HCT116 (cell line): ENCODE results near the gene KCNH5. TPM values are rescaled to one million over a fixed set of nuclear protein-coding genes. Genes with fewer than 3 reads are reported as not detected.

Source experiments
- ATAC-seq: fragments of 200-7000 bp; cut with Tn5 transposase; 2 replicates; pipeline ENCODE4 v1.9.1; 2020; ENCODE audit warnings: mild to moderate bottlenecking, moderate library complexity
- BruUV-seq: library from RNA; stranded (reverse); fragments of 400-500 nt; replicated peaks from 2 replicates; lab custom pipeline; 2021; lab: Mats Ljungman, UMichigan
- CTCF ChIA-PET: fragments of 300-600 bp; sonication (Branson Sonifier 250); formaldehyde crosslinking; loops from one replicate; lab custom pipeline; 2021; ENCODE audit warnings: antibody characterized with exemption; lab: Charles Lee
- POLR2A ChIA-PET: fragments of 300-600, 350-600 bp; sonication (Branson Sonifier 250); formaldehyde crosslinking; loops from one replicate; lab custom pipeline; 2021; ENCODE audit warnings: antibody characterized with exemption; lab: Charles Lee
- RAD21 ChIA-PET, 2 experiments: fragments of 300-600 bp; sonication (Branson Sonifier 250); formaldehyde crosslinking; loops; one replicate each; lab custom pipeline; 2023; ENCODE audit warnings: low total read pairs in 2 of 2; ENCODE audit not compliant: uncharacterized antibody in 2 of 2, unreplicated experiment in 2 of 2, low non-redundant PET in 1 of 2; lab: Charles Lee
- DNase-seq: peaks from one replicate; pipeline ENCODE4 v3.0.0-alpha.2; 2010; ENCODE audit warnings: low read depth, low spot score
- H2AFZ ChIP-seq: fragments of 200-600 bp; shearing (Covaris generic), sonication (generic); 2 replicates; pipeline ENCODE4 v1.6.1; 2017; ENCODE audit warnings: low read depth, mixed run types, mixed read lengths, antibody characterized with exemption, low read length; ENCODE audit not compliant: poor library complexity, severe bottlenecking
- H3K27ac ChIP-seq: 2 replicates; pipeline ENCODE4 v1.5.1; 2012; ENCODE audit warnings: low read depth, low read length
- H3K27me3 ChIP-seq: fragments of 200-600 bp; sonication (generic); 2 replicates; pipeline ENCODE4 v1.6.1; 2016; ENCODE audit warnings: mixed run types, low read length, mixed read lengths; ENCODE audit not compliant: insufficient read depth
- H3K36me3 ChIP-seq, 2 experiments: fragments of 200-500 bp in 1 of 2; fragments of 200-600 bp in 1 of 2; sonication (Bioruptor generic) in 1 of 2; sonication (generic) in 1 of 2; 2 replicates each; pipeline versions ENCODE4 v1.5.1 to v1.6.1; 2014 to 2016; ENCODE audit warnings: low read length in 2 of 2, inconsistent platforms in 1 of 2, mixed read lengths in 1 of 2, mixed run types in 1 of 2; ENCODE audit not compliant: insufficient read depth in 2 of 2, control insufficient read depth in 1 of 2
- H3K4me1 ChIP-seq, 2 experiments: fragments of 200-600 bp in 1 of 2; sonication (generic) in 1 of 2; 2 replicates each; pipeline versions ENCODE4 v1.5.1 to v1.6.1; 2012 to 2017; ENCODE audit warnings: low read length in 2 of 2, inconsistent platforms in 1 of 2, mild to moderate bottlenecking in 1 of 2, mixed read lengths in 1 of 2, mixed run types in 1 of 2, moderate library complexity in 1 of 2; ENCODE audit not compliant: insufficient read depth in 2 of 2, control insufficient read depth in 1 of 2
- H3K4me2 ChIP-seq: fragments of 200-600 bp; sonication (generic); 2 replicates; pipeline ENCODE4 v1.6.1; 2017; ENCODE audit warnings: mixed run types, low read length, mixed read lengths
- H3K4me3 ChIP-seq, 2 experiments: fragments of 200-600 bp in 1 of 2; sonication (generic) in 1 of 2; replicated peaks in 1 of 2; 2 replicates each; pipeline ENCODE4 v1.5.1; 2011 to 2016; ENCODE audit warnings: low read length in 2 of 2, control low read depth in 1 of 2, low read depth in 1 of 2, mild to moderate bottlenecking in 1 of 2, mixed read lengths in 1 of 2, mixed run types in 1 of 2
- H3K79me2 ChIP-seq: fragments of 200-600 bp; sonication (generic); 2 replicates; pipeline ENCODE4 v1.6.1; 2017; ENCODE audit warnings: mild to moderate bottlenecking, mixed run types, low read length, moderate library complexity, mixed read lengths; ENCODE audit not compliant: insufficient read depth
- H3K9ac ChIP-seq: fragments of 200-600 bp; sonication (generic); 2 replicates; pipeline ENCODE4 v1.6.1; 2016; ENCODE audit warnings: low read length, mixed read lengths
- H3K9me2 ChIP-seq: fragments of 200-600 bp; sonication (generic), shearing (Covaris generic); 2 replicates; pipeline ENCODE4 v1.6.1; 2017; ENCODE audit warnings: mixed run types, mild to moderate bottlenecking, moderate library complexity; ENCODE audit not compliant: insufficient read depth
- H3K9me3 ChIP-seq, 2 experiments: fragments of 200-500 bp in 1 of 2; fragments of 200-600 bp in 1 of 2; sonication (Bioruptor generic) in 1 of 2; sonication (generic) in 1 of 2; 2 replicates each; pipeline ENCODE4 v1.6.1; 2014 to 2017; ENCODE audit warnings: low read length in 2 of 2, mixed read lengths in 2 of 2, inconsistent platforms in 1 of 2, low read depth in 1 of 2, mild to moderate bottlenecking in 1 of 2, mixed run types in 1 of 2, moderate library complexity in 1 of 2; ENCODE audit not compliant: control insufficient read depth in 1 of 2, insufficient read depth in 1 of 2
- H4K20me1 ChIP-seq: fragments of 200-600 bp; sonication (generic), shearing (Covaris generic); 2 replicates; pipeline ENCODE4 v1.6.1; 2017; ENCODE audit warnings: mixed run types, mild to moderate bottlenecking, moderate library complexity; ENCODE audit not compliant: insufficient read depth
- CBX3 ChIP-seq: IDR thresholded peaks from 2 replicates; pipeline ENCODE4 v1.6.1; 2012; ENCODE audit warnings: low read depth
- CEBPB ChIP-seq: IDR thresholded peaks from 2 replicates; pipeline ENCODE4 v1.6.1; 2012; ENCODE audit warnings: low read depth
- EGR1 ChIP-seq: IDR thresholded peaks from 2 replicates; pipeline ENCODE4 v1.6.1; 2012; ENCODE audit warnings: low read depth
- ELF1 ChIP-seq: IDR thresholded peaks from 2 replicates; pipeline ENCODE4 v1.6.1; 2012; ENCODE audit warnings: low read depth, borderline replicate concordance
- EZH2 ChIP-seq: fragments of 200-600 bp; sonication (generic); IDR thresholded peaks from 2 replicates; pipeline ENCODE4 v1.6.1; 2017; ENCODE audit warnings: antibody characterized with exemption, mixed run types
- EZH2phosphoT487 ChIP-seq: fragments of 200-600 bp; IDR thresholded peaks from 2 replicates; pipeline ENCODE4 v1.6.1; 2018; ENCODE audit warnings: antibody characterized with exemption, borderline replicate concordance
- POLR2AphosphoS5 ChIP-seq: IDR thresholded peaks from 2 replicates; pipeline ENCODE4 v1.6.1; 2011; ENCODE audit warnings: mild to moderate bottlenecking, low read depth, low read length, moderate library complexity
- REST ChIP-seq: IDR thresholded peaks from 2 replicates; pipeline ENCODE4 v1.6.1; 2012; ENCODE audit warnings: low read depth
- SP1 ChIP-seq: IDR thresholded peaks from 2 replicates; pipeline ENCODE4 v1.6.1; 2012; ENCODE audit warnings: low read depth
- SRF ChIP-seq: IDR thresholded peaks from 2 replicates; pipeline ENCODE4 v1.6.1; 2012; ENCODE audit warnings: low read depth
- TCF7L2 ChIP-seq: IDR thresholded peaks from 2 replicates; pipeline ENCODE4 v1.7.0; 2011; ENCODE audit warnings: borderline replicate concordance, inconsistent platforms; ENCODE audit not compliant: insufficient read depth, insufficient read length; ENCODE audit errors: extremely low read depth
- YY1 ChIP-seq: IDR thresholded peaks from 2 replicates; pipeline ENCODE4 v1.6.1; 2011; ENCODE audit warnings: low read length, low read depth, moderate library complexity, mild to moderate bottlenecking; ENCODE audit not compliant: insufficient replicate concordance; ENCODE audit errors: extremely low read depth
- ZBTB33 ChIP-seq: IDR thresholded peaks from 2 replicates; pipeline ENCODE4 v1.6.1; 2011; ENCODE audit warnings: mild to moderate bottlenecking, low read length, moderate library complexity; ENCODE audit not compliant: insufficient replicate concordance; ENCODE audit errors: extremely low read depth
- ZFX ChIP-seq: fragments of 450-650 bp; IDR thresholded peaks from 2 replicates; pipeline ENCODE4 v1.6.1; 2017
- ZNF274 ChIP-seq: fragments of 200-500 bp; sonication (Bioruptor generic); IDR thresholded peaks from 2 replicates; pipeline ENCODE4 v1.6.1; 2014; ENCODE audit warnings: mild to moderate bottlenecking, low read depth, low read length, inconsistent platforms
- intact Hi-C: fragments of 100-400 bp; cut with micrococcal nuclease; formaldehyde crosslinking; loops from 2 replicates; pipeline ENCODE4 v1.10.0; 2022
- total RNA-seq: library from RNA; stranded (reverse); gene quantifications from one replicate; pipeline ENCODE4 v1.2.1, GENCODE V29; 2021; ENCODE audit not compliant: unreplicated experiment
- TF ChIP-seq, protein P1 (sequence below): IDR thresholded peaks from 2 replicates; pipeline ENCODE4 v1.6.1; 2012

KCNH5 gene
- total RNA-seq, 1 experiment from 2014 or later: not detected

DNA sequence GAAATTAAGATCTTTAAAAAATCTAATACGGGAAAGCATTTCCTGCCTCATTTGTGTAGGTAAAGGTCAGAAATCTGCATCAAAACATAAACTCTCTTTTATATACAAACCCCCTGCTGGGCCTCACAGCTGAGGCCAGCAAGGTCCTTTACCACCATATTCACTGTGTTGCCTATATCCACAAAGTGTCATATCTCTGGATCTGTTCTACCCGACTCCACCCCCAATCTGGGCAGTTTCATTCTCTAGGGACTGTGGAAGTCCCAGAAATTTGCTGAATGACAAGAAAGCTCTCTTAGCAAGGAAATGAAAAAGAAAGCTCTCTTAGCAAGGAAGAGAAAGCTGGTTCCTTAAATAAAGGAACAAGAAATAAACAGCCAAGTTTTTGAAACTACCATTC lies 301.7 kb downstream of the KCNH5 start:
- ChIA-PET RAD21 (no interaction called here), POLR2A (no interaction called here), CTCF (no interaction called here)
- Histone ChIP-seq H3K36me3 (no peaks in the 10 kb centered on the region), H3K4me1 (no peaks in the 10 kb centered on the region), H2AFZ (no peak overlapping the region), H3K4me3 (no peak overlapping the region), H3K79me2 (no peaks in the 10 kb centered on the region), H3K27me3 (no peaks in the 10 kb centered on the region), H3K9me2 (no peaks in the 10 kb centered on the region), H3K27ac (no peak overlapping the region), H3K9ac (no peak overlapping the region), H3K9me3 (peaks cover 9 to 16% of the 10 kb centered on the region in 2 experiments; a peak in 2 of 4 replicates), H4K20me1 (no peaks in the 10 kb centered on the region), H3K4me2 (no peak overlapping the region)
- BruUV-seq: no TSS peak
- TF ChIP-seq EGR1: no peak
- TF ChIP-seq EZH2phosphoT487: no peak
- no peak for TF ChIP-seq ZNF274
- TF ChIP-seq, protein P1, sequence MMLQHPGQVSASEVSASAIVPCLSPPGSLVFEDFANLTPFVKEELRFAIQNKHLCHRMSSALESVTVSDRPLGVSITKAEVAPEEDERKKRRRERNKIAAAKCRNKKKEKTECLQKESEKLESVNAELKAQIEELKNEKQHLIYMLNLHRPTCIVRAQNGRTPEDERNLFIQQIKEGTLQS: no peak
- no peak for TF ChIP-seq ZFX
- TF ChIP-seq SP1: no peak
- TF ChIP-seq CEBPB: no peak
- TF ChIP-seq CBX3: no peak
- no peak for TF ChIP-seq ELF1
- no peak for TF ChIP-seq YY1
- TF ChIP-seq TCF7L2: no peak
- no peak for TF ChIP-seq EZH2
- TF ChIP-seq POLR2AphosphoS5: no peak
- TF ChIP-seq REST: no peak
- TF ChIP-seq SRF: no peak
- no peak for TF ChIP-seq ZBTB33
- intact Hi-C loops: no loop called here
- DNase-seq: no peak
- no peak for ATAC-seq
